ENCODE measurements around the gene GPR61. TPM values are rescaled to one million over a fixed set of nuclear protein-coding genes. Genes with fewer than 3 reads are reported as not detected.

GPR61 gene
- total RNA-seq, 1 donor from 2014 or later, result 5.3 TPM

DNA sequence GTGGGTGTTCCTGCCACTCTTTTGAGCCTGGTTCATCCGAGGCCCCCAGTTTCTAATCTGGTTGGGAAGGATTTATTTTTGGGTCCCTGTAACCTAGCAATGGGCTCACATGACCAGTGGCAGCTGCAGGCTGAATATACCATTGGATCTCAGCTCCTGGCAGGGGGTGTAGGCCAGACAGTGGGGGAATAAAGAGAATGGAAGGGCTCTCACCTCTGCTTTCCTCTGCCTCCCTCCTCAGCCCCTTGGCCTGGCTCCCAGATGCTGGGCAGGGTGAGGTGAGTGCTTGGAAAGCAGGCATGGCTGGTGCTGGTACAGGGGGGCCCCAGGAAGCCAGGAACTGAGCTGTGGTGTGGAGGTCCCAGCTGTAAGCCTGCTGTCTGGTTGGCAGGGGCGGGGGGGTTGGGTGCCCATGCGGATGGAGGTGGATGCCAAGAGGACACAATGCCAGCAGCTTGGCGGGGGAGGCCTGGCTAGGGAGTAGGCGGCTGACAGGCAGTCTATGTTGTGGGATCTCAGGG is 3.6 kb upstream of the GPR61 start:
- DNase-seq, result peak; percentile 78

DNA sequence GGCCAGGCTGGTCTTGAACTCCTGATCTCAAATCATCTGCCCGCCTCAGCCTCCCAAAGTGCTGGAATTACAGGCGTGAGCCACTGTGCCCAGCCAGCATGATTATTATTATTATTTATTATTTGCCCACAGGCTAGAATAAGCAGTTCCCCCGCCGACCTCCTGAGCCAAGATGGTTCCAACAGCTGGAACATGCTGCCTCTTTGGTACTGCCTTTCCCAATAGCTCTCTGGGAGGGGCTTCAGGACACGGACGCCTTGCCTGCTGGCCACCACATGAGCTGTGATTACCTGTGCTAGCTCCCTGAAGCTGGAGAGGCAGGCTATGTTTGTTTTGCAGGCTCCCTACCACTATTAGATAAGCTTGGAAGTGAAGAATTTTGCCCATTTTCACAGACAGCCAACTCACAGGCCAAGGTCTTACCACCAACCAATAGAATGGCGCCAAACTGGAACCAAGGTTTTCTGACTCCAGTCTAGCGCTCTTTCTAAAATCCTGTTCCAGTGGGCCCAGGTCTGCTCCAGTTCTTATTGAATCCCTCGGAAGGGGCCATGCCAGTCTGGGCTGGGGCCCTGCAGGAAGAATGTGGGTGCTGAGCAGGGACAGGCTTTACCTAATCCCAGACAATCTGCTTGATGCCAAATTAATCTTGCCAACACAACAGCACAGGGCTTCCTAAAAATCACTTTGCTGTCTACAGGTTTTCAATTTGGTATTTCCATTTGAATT is 2.1 kb upstream of the GPR61 start:
- DNase-seq, result no peak

GRCh38 chr1:109538827-109539555 is 681 bp upstream of the GPR61 start:
- DNase-seq, result no peak

DNA sequence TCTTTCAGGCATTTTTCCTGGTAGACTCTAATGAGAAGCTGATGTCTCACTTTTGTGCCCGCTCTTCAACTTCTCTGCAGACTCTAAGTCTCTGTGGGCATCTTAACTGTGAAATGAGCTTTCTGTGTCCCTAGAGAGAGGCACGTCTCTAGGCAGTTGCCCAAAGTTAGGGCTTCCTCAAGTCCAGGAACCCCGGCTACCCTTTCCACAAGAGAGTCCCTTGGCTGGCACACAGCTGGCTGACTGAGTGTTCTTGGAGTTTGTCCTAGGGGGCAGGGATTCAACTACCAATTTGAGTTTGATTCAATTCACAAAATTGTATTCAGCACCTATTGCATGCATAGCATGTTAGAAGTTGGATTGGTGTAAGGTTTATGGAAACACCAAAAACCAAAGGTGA is 1.4 kb downstream of the GPR61 start:
- DNase-seq, result no peak

DNA sequence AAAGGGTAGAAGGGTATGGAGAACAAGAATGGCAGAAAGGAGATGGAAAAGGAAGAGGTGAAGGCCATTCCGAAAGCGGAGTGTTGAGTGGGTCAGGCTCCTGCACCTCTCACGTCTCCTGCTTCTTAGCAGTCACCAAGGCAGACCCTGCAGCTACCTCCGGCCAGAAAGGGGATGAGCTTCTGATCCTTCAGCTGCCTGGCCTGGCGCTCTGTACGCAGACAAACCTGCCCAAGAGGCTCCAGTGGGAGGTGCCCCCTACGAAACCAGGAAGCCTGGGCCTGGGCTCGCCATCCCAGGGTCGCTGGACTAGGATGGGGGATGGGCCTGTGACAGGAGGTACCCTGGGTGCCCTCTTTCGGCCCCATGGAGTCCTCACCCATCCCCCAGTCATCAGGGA is 3.0 kb downstream of the GPR61 start:
- DNase-seq, result no peak

DNA sequence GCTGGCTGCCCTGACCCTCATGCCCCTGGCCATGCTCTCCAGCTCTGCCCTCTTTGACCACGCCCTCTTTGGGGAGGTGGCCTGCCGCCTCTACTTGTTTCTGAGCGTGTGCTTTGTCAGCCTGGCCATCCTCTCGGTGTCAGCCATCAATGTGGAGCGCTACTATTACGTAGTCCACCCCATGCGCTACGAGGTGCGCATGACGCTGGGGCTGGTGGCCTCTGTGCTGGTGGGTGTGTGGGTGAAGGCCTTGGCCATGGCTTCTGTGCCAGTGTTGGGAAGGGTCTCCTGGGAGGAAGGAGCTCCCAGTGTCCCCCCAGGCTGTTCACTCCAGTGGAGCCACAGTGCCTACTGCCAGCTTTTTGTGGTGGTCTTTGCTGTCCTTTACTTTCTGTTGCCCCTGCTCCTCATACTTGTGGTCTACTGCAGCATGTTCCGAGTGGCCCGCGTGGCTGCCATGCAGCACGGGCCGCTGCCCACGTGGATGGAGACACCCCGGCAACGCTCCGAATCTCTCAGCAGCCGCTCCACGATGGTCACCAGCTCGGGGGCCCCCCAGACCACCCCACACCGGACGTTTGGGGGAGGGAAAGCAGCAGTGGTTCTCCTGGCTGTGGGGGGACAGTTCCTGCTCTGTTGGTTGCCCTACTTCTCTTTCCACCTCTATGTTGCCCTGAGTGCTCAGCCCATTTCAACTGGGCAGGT is 3.8 kb downstream of the GPR61 start:
- no peak for DNase-seq

- DNase-seq, result no peak
Measured at GRCh38 chr1:109543988-109544735, 4.5 kb downstream of the GPR61 start.

DNA sequence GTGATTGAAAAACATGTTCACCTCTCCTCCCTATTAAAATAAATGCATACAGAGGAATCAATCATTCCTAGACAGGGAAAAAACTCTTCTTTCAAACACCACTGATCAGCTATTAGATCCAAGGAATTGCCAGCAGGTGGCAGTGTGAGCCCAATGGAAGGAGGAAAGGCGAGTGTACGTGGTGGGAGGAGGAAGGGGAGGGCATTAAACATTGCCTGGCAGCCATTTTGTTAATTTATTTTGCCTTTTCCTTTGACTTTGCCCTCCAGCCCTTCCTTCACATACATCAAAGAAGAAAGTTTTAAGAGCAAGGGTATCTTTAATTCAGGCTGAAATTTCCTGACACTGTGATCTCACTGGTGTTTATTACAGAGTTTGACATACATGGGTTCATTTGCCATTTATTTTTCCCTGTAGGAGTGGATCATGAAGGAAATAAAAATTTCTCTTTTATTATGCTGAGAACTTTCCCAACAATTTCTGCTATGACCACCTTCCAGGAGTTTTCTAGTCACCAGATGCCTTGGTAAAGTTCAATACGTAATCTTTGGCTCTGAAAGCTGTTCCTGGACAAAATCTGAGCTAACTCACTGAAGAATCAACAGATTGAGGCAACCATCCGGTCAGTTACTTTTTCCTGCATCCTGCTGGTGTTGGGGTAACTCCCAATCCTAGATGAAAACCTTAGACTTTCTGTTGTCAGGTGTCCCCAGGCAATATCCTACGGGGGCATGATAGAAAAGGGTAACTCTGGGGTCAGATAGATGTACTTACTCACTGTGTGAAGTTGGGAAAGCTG is 6.8 kb downstream of the GPR61 start:
- DNase-seq, result peak; percentile 59

GRCh38 chr1:109547463-109548320 is 8.0 kb downstream of the GPR61 start:
- no peak for DNase-seq

DNA sequence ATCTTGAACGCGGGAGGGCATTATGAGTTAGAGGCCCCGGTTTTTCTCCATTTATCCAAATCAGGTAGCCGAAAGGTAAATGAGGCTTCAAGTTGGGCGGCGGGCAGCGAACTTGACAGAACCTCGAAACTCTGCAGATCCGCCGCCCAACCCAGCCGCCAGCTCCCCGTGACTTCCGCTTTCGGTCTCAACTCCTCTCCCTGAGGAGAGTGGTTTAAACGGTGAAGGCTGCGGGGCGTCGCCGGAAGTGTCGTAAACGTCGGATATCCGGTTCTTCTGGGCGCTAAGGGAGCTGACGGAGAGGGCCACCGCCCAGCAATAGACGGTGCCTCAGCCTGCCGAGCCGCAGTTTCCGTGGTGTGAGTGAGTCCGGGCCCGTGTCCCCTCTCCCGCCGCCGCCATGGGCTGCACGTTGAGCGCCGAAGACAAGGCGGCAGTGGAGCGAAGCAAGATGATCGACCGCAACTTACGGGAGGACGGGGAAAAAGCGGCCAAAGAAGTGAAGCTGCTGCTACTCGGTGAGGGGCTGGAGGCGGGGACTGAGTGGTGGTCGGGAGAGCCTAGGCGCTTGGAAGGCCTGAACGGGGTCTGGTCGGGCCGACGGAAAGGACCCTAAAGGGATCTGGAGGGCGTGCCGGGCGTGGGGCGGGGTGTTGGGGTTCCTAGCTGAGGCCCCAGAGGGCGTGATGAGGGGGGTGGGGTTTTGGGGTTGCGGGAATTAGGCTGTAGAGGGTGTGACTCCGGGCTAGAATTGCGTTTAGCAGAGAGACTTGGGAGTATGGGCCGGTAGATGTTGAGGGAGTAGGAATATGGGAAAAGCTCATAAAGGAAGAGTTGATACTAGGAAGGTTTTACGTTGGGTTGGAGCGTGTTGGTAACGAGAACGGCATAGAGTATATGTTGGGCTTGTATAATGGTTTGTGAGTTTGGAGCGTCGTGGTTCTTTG is 8.9 kb downstream of the GPR61 start, which contains the start of gene GNAI3:
TSS of gene GNAI3 (plus strand) at position 295 of the 947 bp plus-strand sequence. CDS start at position 401, 106 bp downstream.
- DNase-seq, result peak; percentile 96

- no peak for DNase-seq
Measured at GRCh38 chr1:109556563-109556962, 16.9 kb downstream of the GPR61 start.

GRCh38 chr1:109557520-109557919 is 17.8 kb downstream of the GPR61 start:
- no peak for DNase-seq

GRCh38 chr1:109559995-109560394 is 20.3 kb downstream of the GPR61 start:
- DNase-seq, result no peak

- DNase-seq, result no peak
Measured at GRCh38 chr1:109564194-109564878, 24.7 kb downstream of the GPR61 start.

DNA sequence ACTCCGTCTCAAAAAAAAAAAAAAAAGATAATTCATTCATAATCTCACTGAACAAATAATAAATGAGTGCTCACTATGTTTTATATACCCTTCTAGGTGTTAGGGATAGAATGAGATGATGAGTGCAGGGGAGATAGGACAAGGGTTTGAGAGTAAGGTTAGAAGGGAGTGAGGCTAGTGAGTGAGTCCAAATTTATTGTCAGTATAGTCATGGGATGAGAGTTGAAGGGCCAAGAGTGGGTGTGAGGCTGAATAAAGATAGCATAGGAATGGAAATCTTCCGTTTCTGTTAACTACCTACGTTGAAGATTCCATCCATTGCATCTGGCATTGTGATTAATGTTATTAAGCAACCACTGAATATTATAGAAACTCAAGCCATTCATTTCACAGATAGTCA is 25.6 kb downstream of the GPR61 start:
- no peak for DNase-seq

DNA sequence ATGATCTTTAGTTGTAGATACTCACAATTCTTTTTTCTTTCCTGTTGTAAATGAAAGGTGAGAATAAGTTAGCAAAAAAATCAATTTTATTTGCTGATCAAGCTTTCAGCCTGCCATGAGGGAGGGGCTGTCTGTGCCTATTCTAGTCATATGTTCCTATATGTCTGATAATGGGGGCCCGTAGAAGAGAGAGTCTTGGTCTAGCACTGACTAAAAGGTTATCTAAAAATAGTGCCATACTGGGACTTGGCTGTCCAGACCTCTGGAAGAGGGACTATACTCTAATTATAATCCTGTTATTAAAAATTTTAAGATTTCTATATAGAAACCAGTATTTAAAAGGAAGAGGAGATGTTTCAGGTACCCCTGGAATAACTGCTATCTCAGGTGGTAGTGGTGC is 27.3 kb downstream of the GPR61 start:
- DNase-seq, result no peak

DNA sequence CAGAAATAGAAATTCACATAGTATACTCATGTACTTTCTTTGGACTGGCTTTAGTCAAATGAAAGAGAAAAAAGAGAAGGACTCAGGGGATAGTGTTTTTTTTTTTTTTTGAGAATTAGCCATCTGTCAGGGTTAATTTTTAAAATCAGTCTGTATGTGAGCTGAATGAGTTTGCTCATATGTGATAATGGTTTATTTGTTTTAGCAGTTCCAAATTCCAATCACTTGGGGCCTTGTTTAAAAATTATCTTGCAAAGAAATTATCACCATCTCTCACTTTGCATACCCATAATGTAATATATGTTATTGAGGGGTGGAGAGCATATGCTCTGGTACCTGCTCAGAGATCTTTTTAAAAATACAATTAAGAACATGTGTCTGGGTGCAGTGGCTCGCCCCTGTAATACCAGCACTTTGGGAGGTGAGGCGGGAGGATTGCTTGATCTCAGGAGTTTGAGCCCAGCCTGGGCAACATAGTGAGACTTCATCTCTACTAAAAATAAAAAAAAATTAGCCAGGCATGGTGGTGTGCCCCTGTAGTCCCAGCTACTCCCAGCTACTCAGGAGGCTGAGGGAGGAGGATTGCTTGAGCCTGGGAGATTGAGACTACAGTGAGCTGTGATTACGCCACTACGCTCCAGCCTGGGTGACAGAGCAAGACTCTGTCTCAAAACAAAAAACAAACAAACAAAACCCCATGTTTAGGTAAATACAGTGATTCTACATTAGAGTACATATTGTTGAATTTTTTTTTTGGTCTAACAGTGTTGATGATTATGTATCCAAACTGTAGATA is 28.4 kb downstream of the GPR61 start:
- DNase-seq, result no peak

- DNase-seq, result no peak
Measured at GRCh38 chr1:109569323-109569722, 29.7 kb downstream of the GPR61 start.
